RKO (cell line): ENCODE data around the gene AP1G1.
"Not testable (repeated sequence)": the region's sequence is repeated elsewhere in the genome, so short reads cannot be mapped to it uniquely, and the experiment has no call there.

ENCODE experiments used
- DNase-seq: peaks from one replicate; pipeline ENCODE4 v3.0.0-alpha.2; 2016; ENCODE audit warnings: low spot score

The AP1G1 gene

GRCh38 chr16:71700831-71701230 lies 107.8 kb downstream of the AP1G1 start:
- DNase-seq: no peak

DNA sequence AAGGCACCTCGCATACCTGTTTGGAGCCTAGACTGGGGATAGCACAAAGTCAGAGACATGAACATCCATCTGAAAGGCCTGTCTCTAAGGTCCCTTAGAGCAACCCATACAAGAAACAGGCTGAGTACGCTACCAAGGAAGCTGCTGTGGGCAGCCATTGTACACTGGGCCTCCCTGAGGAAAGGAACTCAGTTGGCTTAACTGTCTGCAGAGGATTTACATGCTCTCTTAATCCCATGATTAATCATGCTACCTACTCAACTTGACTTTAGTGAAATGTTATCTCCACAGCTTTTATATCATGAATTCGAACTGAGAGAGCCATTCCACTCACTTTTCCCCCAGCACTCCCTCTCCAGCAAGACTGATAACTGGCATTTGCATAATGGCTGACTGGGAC lies 110.1 kb downstream of the AP1G1 start:
- no peak for DNase-seq

GRCh38 chr16:71693164-71693563 lies 115.5 kb downstream of the AP1G1 start:
- DNase-seq: no peak

DNA sequence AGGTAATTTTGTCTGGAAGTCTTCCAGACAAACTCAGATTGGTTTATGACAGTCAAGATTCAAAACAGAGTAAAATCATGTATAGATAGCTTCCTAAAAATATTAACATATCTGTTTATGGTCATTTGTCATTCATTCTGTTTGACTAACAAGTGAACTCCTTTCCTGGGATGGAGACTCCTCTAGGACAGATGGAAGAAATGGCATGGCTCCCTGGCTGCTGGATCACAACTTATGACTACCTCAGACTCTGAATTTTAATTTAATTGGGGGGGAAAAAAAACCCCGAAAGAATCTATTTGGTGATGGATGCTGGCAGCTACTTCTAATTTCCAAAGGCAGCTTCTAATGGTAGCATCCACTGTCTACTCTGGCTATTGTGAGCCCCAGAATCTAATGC lies 118.7 kb downstream of the AP1G1 start:
- no peak for DNase-seq

DNA sequence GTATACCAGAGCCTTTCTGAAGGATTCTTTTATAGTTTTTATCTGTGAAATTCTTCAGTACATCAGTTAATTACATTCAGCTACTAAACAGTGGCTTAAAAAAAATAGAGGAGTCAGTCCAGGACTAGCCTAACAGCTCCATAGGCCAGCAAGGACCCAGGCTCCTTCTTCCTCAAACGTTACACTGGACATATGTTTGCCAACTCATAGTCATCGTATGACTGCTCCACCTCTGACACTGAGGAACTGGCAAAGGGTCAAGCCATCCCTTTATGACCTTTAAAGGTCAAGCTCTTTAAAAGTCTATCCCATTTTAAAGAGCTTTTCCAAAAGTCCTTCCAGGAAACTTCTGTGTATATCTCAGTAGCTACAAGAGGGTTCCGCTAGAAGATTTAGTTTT lies 120.8 kb downstream of the AP1G1 start:
- DNase-seq: no peak

DNA sequence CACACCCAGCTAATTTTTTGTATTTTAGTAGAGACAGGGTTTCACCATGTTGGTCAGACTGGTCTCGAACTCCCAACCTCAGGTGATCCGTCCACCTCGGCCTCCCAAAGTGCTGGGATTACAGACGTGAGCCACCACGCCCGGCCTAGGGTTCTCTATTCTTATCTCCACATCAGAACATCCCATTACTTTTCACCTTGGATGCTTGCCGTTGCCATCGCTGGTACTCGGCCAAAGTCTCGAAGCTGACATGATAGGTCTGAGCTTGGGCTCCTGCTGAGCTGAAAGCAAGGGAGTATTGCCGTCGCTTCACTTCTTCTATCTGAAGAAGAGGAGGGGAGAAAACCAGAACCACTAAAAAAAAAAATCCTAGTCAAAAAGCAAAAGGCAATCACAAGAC lies 124.4 kb downstream of the AP1G1 start:
- DNase-seq: not testable (repeated sequence)

DNA sequence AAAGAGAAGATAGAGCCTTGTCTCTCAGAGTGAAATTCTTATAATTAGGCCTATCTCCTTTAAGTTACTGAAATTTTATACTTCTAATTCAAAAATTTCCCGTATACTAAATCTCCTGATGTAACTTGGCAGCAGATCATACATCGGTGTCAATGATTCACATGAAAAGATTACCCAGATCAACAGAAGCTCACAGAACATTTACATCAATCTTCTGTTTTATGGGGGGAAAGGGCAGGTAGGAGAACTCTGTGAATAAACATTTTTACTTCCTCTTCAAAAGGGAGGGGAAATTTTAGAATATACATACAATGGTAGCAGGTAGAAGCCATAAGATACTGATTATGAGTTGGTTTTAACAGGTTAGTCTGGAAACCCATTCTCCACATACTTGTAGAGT lies 127.3 kb downstream of the AP1G1 start:
- no peak for DNase-seq
